ENCODE measurements around the gene DYRK1A.

DYRK1A gene

GRCh38 chr21:37450445-37450941, 83.9 kb downstream of the DYRK1A start:
- no peak for DNase-seq

GRCh38 chr21:37451446-37451845, 84.9 kb downstream of the DYRK1A start:
- DNase-seq = no peak

GRCh38 chr21:37452227-37452626, 85.7 kb downstream of the DYRK1A start:
- no peak for DNase-seq

- DNase-seq = no peak
Observed at GRCh38 chr21:37453350-37453749, 86.8 kb downstream of the DYRK1A start.

DNA sequence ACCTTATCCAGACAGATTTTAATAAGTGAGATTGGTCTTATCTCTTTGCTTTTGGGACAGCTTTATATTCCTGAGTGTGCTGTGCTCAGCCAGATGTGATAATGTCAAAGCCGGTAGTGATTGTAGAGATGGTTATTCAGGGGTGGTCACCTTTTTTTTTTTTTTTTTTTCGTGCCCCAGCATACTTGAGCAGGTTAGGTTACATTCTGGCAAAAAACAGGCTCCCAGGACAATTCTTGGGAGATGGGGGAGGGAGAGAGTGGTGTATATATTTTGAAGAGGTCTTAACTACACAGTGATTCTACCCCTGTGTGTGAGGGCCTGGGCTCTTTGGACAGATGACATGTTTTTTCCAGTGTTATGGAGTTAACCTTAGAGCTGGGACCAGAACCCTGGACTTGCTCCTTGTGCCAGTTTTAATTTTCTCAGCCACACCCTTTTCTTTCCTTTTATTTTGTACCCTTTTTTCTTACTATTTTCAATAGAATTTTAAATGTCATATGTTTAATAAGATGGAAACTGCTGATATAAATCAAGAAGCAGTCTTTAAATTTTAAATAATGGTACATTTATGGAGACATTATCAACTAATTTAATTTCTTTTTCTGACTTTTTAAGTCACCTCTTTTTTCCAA, 88.4 kb downstream of the DYRK1A start:
- DNase-seq = no peak

DNA sequence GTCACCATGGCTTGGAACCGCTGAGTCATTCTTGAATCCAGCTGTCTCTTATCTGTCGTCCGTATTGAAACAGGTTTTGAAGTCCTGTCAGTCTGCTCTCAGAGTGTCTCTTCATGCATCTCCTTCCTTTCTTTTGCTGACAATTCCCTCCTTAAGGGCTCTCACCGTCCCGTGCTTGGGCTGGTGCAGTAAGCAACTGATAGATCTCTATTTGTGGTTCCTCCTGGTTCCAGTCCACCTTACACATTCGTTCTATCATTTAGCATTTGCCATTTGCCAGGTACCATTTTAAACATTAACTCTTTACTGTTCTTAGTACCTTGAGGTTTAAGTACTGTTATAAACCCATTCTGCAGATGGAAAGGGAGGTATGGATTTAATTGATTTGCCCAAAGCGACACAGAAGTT, 88.9 kb downstream of the DYRK1A start:
- no peak for DNase-seq

- no peak for DNase-seq
Observed at GRCh38 chr21:37458669-37459276, 92.2 kb downstream of the DYRK1A start.

DNA sequence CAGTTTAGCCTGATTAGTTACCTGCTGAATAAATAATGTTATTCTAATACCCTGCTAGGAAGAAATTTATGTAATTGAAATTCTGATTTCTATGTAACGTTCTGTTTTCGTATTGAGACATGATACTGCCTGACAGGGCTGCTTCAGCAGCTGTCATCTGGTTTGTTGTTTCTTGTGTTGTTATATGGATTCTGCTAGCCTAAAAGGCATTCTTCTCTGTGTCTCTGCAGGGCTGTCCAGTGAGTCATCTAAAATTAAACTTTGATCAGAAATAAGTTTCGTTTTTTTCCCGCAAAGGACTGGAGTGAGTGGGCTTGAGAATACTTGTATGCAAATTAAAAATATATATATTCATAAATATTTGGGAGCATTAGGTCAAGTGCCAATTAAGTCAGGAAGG, 93.0 kb downstream of the DYRK1A start:
- DNase-seq = no peak

GRCh38 chr21:37460196-37460595, 93.6 kb downstream of the DYRK1A start:
- DNase-seq = no peak

DNA sequence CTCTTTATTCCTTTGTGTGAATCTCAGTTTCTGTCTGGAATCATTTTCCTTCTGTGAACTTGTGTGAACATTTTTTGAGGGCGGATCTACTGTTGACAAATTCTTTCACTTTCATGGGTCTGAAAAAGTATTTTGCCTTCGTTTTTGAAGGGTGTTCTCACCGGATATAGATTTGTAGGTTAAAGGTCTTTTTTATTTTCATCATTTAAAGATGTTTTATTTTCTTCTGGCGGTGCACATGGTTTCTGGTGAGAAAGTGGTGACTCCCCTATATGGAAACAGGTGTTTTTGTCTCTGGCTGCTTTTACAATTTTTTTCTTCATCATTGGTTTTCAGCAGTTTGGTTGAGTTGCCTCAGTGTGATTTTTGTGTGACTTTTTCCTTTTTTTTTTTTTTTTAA, 94.9 kb downstream of the DYRK1A start:
- DNase-seq = no peak

- DNase-seq = no peak
Observed at GRCh38 chr21:37462087-37462861, 95.7 kb downstream of the DYRK1A start.

DNA sequence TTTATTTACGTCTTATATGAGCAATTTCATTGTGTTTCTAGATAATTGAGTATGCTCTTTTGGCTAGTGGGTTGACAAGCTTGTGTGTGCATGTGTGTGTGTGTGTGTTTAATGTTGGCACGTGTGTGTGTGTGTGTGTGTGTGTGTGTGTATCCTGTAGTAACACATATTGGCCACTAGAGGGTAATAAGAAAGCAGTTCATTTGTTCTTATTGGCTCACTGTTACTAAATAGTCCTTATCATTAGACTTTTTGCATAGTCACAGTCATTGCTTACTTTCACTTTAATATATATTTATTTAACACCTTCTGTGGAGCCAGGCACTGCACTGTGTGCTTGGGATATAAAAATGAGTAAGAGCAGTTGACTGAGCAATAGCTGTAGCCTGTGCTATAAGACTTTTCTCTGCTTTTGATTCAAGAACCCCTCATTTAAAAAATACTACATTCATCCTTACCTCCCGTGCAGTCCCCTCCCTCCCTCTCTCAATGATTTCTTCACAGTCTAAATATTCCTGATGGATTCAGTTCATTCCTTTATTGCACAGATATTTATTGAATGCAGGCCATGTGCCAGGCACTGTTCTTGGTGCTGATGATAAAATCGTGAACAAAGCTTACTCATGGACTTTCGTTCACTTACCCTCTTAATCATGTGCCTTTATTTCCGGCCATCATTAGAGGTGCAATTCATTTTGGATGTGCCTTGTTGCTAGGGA, 96.7 kb downstream of the DYRK1A start:
- no peak for DNase-seq

DNA sequence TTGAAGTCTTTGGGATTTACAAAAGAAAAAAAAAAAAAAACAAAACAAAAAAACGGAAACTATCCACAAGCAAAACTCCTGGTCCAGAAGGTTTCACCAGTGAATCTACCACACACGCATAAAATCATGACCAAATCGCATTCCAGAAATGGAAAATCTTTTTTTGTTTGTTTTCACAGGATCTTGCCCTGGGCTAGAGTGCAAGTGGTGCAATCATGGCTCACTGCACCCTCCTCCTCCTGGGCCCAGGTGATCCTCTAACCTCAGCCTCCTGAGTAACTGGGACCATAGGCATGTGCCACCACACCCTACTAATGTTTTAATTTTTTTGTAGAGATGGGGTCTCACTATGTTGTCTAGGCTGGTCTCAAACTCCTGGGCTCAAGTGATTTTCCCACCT, 100.5 kb downstream of the DYRK1A start:
- no peak for DNase-seq

DNA sequence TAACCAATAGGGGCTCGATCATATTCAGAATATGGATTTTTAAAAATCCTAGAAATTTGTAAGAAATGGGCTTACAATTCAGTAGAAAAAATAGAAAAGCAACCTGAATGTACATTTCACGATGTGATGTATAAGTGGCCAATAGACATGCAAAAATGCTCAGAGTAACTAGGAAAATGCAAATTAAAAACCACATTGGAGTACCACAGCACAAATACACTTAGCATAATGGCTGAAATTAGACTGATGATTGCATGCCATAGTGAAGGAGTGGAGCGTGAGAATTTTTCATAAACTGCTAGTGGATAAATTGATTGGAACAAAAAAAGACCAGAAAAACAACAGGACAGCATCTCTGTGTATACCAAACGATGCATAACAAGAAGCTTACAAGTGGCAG, 102.3 kb downstream of the DYRK1A start:
- no peak for DNase-seq

DNA sequence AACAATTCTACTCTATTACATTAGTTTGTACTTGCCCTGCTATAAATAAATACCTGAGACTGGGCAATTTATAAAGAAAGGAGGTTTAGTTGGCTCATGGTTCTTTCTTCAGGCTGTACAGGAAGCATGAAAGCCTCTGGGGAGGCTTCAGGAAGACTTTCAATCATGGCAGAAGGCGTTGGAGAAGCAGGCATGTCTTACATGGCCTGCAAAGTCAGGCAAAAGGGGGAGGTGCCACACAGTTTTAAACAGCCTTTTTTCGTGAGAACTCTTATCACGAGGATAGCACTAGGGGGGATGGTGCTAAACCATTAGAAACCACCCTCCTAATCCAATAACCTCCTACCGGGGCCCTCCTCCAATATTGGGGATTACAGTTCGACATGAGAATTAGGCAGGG, 102.9 kb downstream of the DYRK1A start:
- no peak for DNase-seq

DNA sequence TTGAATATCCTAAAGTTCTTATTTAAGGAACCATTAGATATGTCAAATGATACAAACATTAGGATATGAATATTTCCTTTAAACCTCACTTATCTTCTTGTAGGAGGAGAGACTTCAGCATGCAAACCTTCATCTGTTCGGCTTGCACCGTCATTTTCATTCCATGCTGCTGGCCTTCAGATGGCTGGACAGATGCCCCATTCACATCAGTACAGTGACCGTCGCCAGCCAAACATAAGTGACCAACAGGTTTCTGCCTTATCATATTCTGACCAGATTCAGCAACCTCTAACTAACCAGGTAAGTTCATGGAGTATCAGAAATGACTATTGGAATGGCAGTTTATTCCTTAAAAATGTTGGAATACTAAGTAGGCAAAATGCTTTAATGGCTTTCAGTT, 106.0 kb downstream of the DYRK1A start:
- no peak for DNase-seq

GRCh38 chr21:37473491-37473890, 106.9 kb downstream of the DYRK1A start:
- no peak for DNase-seq

GRCh38 chr21:37474342-37474741, 107.8 kb downstream of the DYRK1A start:
- DNase-seq = no peak

DNA sequence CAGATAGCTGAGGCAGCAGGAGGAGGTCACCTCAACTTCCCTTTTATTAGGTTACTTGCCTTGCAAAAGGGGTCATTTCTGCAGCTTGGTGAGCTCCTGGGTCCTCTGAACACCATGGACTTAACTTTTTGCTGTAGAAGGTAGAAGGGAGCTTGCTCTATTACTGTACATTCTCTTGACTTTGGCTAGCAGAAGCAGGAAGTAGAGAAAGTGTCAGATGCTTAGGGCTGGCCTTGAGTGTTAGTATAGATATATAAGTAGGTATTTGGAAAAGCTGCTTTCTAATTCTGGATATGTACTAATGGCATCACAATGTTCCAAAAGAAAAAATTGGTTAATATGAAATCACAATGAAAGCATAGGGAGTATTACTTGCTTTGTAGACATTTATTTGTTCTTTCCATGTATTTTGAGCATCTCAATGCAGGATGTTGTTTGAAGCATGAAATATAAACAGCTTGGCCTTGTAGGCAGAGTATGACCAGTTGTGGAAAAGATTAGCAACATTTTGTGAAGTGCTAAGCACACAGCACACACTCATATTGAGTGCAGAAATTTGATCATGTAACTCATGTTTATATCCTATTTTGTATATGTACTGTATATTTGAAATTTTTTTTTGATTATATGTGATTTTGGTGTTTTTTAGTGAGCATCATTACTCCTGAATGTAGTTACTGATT, 108.8 kb downstream of the DYRK1A start:
- DNase-seq = no peak

- DNase-seq = no peak
Observed at GRCh38 chr21:37478794-37479193, 112.2 kb downstream of the DYRK1A start.

GRCh38 chr21:37483776-37484175, 117.2 kb downstream of the DYRK1A start:
- DNase-seq = no peak

GRCh38 chr21:37484535-37485474, 118.2 kb downstream of the DYRK1A start:
- DNase-seq = no peak

Measured in NCI-H1930 (cell line).